Activated naive CD8-positive, alpha-beta T cell treated with anti-CD3 and anti-CD28 coated beads, Interleukin-2, amount 50 U/mL, for 16 hours (primary cell): ENCODE data around the gene SUSD2.
"Not testable (repeated sequence)": the region's sequence is repeated elsewhere in the genome, so short reads cannot be mapped to it uniquely, and the experiment has no call there.

Source experiments
- DNase-seq: peaks from one replicate; pipeline ENCODE4 v3.0.0-alpha.2; 2020; ENCODE audit warnings: low read depth, low spot score

The SUSD2 gene

GRCh38 chr22:24188705-24189248, 7.5 kb downstream of the SUSD2 start:
- no peak for DNase-seq

DNA sequence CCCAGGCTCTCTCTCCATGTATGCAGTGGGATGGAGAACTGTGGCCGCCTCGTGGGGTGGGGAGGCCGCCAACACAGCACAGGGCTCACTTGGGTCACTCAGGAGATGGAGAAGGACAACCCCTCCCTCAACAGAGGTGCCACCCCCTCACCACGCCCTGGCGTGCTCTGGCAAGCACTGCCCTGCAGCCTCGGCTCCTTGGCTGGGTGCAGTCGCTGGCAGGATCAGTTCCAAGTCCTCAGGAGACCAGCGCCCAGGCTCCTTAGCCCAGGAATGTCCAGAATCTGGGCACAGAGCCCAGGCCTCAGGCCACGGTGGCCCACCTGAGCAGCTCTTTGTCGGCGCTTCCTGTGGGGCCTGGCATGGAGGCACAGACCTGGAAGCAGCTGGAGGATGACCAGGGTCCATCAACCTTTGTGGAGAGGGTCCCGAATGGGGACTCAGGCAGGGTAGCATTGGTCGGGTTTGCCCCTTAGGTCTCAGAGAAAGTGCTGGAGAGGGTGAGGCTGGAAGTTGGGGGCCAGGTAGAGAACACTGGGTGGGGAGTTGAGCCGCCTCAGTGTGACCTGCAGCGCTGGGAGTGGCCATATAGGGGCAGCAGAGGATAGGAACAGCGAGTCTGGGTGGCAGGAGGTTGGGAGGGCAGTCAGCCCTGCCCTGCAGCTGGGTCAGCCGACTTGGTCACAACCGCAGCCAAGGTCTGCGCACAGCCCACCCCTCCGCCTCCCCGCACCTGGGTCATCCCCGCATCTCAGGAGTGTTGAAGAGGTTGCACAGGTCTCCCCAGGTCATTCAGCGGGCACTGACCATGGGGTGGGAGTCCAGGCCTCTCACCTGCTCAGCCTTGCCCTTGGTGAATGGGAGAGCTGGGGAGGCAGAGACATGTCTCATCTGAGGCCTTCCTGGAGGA, 8.2 kb downstream of the SUSD2 start:
- no peak for DNase-seq

DNA sequence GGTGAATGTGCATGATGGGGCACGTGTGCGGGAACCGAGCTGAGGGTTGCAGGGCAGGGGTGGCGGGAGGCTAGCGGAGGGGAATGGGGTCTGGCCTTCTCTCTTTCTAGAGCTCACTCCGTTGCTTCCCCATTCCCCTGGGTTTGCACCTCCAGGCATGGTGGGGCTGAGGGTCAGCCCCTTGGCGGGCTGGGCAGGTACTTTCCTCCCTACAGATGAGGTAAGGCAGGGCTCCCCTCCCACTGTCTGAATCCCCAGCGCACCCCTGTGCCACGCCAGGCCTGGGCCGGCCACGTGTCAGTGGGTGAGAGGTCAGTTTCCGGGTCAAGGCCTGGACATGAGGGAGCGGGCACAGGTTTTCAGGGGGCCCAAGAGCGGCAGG, 8.9 kb downstream of the SUSD2 start:
- DNase-seq = no peak

DNA sequence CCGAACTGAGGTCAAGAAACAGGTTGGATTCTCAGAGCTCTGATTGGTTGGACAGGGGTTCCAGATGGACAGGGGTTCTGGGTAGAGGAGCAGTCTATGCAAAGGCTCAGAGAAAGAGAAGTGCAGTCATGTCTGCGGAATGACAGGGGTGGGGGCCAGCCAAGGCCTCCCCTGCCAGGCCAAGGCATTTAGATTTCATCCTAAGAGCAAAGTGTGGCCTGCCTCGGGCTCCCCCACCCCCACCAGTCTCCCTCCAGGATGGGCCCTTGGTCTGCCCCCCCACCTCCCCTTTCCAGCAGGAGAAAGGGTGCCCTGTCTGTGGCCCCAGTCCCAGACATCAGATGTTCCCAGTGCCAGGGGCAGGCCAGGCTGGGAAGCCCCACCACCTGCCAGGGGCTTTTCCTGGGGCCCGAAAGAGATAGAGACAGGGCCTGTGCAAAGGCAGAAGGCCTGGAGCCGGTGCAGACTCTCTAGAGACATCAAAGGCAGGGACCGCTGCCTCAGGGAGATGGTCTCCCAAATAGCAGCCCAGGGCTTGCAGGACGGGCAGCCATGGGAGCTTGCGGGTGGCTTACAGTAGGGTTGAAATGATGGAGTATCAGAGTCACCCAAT, 9.4 kb downstream of the SUSD2 start:
- DNase-seq = no peak

DNA sequence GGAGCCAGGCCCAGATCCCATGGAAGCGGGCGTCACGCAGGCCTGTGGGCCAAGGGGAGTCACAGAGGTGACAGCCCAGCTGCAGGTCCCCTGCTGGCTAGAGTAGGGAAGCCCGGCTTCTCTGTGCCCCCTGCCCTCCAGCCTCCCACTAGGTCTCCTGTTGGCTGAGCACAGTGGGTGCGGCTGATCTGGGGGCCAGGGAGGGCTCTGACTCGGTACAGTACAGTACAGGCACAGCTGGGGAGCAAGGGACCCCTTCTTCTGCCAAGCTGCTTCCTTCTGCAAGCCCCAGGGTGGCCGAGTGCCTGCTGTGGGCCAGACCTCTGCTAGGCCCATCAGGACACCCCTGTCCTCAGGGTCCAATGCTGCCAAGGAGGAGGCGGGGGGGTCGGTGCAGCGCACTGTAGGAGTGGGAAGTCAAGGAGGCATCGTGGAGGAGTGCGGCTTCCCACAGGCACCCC, 10.1 kb downstream of the SUSD2 start:
- no peak for DNase-seq

DNA sequence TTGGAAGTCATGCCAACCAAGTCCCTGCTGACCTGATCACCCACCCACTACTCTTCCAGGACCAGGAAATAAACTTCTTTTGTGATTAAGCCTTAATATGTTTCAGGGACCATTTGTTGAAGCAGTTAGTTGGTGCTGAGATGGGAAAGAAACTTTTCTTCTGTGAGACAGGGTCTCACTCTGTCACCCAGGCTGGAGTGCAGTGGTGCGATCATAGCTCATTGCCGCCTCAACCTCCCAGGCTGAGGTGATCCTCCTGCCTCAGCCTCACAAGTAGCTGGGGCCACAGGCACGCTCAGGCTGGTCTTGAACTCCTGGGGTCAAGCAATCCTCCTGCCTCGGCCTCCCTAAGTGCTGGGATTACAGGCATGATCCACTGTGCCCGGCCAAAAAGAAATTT, 10.6 kb downstream of the SUSD2 start:
- DNase-seq = no peak

DNA sequence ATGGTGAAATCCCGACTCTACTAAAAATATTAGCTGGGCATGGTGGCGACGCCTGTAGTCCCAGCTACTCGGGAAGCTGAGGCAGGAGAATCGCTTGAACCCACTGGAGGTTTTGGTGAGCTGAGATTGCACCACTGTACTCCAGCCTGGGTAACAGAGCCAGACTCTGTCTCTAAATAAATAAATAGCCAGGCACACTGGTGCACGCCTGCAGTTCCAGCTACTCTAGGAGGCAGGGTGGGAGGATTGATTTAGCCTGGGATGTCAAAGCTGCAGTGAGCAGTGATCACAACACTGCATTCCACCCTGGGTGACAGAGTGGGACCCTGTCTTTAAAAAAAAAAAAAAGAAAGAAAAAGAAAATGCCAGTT, 17.4 kb downstream of the SUSD2 start:
- DNase-seq = no peak

GRCh38 chr22:24200619-24201212, 19.4 kb downstream of the SUSD2 start:
- DNase-seq = no peak

GRCh38 chr22:24201681-24202614, 20.7 kb downstream of the SUSD2 start:
- DNase-seq = no peak

DNA sequence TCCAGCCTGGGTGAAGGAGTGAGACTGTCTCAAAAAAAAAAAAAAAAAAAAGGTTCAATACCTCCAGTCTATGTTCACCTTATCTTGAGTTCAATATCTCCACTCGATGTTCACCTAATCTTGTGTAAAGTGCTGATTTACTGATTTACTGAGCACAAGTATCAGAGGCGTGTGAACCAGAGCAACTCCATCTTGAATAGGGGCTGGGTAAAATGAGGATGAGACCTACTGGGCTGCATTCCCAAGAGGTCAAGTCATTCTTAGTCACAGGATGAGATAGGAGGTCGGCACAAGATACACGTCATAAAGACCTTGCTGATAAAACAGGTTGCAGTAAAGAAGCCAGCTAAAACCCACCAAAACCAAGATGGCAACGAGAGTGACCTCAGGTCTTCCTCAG, 22.6 kb downstream of the SUSD2 start:
- not testable (repeated sequence) for DNase-seq

GRCh38 chr22:24205438-24206195, 24.3 kb downstream of the SUSD2 start:
- DNase-seq = no peak

DNA sequence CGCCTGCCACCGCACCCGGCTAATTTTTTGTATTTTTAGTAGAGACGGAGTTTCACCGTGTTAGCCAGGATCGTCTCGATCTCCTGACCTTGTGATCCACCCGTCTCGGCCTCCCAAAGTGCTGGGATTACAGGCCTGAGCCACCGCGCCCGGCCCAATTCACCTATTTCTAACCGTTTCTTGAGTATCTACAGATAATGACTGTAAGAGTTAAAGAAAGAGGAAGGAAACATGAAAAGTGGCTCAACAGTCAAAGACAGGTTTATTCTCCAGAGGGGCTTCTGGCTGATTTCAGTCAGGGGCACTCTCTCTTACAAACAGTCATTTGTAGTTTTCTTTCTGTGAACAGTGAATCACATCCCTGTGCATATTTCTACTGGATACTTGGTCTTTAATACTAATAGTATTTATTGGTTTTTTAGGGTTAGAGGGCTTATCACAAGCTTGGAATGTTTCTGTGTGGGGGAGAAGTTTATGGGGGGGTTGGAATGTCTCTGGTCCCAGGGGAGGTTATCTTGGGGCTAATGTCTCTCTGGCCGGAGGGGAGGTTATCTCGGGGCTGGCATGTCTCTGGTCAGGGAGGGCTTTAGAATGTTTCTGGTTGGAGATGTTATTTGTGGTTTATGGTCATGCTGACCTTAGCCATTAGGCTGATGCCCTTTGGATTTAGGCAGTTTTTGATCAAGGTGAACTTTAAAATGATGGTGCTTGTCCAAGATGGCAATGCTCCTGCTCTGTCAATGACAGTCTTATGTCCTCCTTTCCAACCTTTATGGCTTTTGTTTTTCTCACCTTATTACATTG, 25.4 kb downstream of the SUSD2 start:
- DNase-seq = not testable (repeated sequence)

DNA sequence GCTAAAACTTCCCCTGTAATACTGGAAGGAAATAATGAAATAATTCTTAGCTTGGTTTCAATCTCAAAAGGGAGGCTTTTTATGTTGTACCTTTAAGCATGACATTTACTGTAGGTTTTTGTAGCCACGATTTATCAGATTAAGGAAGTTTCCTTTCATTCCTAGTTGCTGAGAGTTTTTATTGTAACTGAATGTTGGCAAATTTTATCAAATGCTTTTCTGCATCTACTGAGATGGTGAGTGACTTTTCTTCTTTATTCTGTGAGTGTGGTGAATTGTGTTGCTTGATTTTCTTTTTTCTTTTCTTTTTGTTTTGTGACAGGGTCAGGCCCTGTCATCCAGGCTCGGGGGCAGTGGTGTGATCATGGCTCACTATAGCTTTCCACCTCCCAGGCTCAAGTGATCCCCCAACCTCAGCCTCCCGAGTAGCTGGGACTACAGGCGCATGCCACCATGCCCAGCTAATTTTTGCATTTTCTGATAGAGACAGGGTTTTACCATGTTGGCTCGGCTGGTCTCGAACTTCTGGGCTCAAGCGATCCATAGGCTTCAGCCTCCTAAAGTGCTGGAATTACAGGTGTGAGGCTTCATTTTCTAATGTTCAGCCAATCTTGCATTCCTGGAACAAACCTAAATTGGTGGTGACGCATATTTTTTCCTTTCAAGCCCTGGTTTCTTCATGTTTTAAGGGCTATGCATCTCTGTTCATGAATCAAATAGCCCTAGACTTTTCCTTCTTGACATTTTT, 26.2 kb downstream of the SUSD2 start:
- DNase-seq = no peak

DNA sequence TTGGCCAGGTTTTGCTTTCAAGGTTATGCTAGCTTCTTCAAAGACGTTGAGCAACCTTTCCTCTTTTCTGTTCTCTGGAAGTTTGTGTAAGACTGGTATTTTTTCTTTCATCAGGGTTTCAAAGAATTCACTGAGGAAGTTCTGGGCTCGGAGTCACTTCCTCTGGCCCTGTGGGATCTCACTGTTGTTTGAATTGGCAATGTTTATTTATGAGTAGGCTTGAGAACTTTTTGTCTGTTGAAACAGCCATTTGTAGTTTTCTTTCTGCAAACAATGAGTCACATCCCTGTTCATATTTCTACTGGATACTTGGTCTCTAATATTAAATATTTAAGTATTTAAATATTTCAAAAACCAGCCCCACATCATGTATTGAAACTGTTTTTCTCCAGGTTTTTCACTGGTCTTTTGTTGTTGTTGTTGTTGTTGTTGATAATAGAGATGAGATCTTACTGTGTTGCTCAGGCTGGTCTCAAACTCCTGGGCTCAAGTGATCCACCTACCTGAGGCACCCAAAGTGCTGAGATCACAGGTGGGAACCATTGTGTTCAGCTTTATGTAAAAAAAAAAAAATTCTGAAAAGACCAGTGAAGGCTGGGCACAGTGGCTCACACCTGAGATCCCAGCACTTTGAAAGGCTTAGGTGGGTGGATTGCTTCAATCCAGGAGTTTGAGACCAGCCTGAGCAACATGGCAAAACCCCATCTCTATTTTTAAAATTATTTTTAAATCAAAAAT, 26.9 kb downstream of the SUSD2 start:
- DNase-seq = no peak

GRCh38 chr22:24209016-24209415, 27.7 kb downstream of the SUSD2 start:
- DNase-seq = no peak

DNA sequence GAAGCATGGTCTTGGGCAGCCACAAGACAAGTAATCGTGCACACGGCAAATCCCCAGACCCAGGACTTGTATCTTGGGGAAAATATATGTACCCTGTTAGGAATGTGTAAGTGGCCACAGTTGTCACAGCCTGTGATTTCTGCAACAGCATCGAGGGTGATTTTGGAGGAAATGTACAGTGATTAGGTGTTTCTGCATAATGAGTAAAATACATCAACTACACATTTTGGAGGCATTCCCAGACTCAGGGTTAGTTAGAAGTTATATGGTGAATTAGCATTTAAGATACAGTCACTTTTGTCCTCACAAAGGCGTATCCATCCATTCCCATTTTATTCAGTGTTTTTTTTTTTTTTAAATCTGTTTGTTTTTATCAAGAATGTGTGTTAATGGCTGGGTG, 28.4 kb downstream of the SUSD2 start:
- no peak for DNase-seq

DNA sequence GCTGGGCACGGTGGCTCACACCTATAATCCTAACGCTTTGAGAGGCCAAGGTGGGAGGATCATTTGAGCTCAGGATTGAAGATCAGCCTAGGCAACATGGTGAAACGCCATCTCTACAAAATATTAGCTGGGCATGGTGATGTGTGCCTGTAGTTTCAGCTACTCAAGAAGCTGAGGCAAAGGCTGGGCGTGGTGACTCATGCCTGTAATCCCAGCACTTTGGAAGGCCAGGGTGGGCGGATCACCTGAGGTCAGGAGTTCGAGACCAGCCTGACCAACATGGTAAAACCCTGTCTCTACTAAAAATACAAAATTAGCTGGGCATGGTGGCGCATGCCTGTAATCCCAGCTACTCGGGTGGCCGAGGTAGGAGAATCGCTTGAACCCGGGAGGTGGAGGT, 29.1 kb downstream of the SUSD2 start:
- DNase-seq = not testable (repeated sequence)

- DNase-seq = not testable (repeated sequence)
Measured at GRCh38 chr22:24211716-24212115, 30.4 kb downstream of the SUSD2 start.
